Measurements from ENCODE around the gene CASQ1. TPM values are rescaled to one million over a fixed set of nuclear protein-coding genes. Genes with fewer than 3 reads are reported as not detected.

CASQ1 gene
- total RNA-seq, 1 donor from 2014 or later, result 0.16 TPM

- H3K27ac Mint-ChIP-seq, result peak overlapping the region; percentile 11
- no peak for DNase-seq (ENCODE audit: low spot score in 2 of 2, unreplicated experiment in 2 of 2)
- no peaks in the 10 kb centered on the region for H3K27me3 Mint-ChIP-seq (ENCODE audit: low read depth)
- no peak overlapping the region for H3K4me3 Mint-ChIP-seq
- no peaks in the 10 kb centered on the region for H3K9me3 Mint-ChIP-seq
- H3K36me3 Mint-ChIP-seq, result peaks cover 19% of the 10 kb centered on the region
- H3K4me1 Mint-ChIP-seq, result peaks cover 1% of the 10 kb centered on the region
- TF ChIP-seq CTCF (IDR thresholded peaks at IDR 0.05; ENCODE audit: unreplicated experiment), result no peak
Measured at GRCh38 chr1:160220301-160220700, 29.9 kb downstream of the CASQ1 start.

GRCh38 chr1:160221089-160221488, 30.7 kb downstream of the CASQ1 start:
- H3K4me1 Mint-ChIP-seq, result no peaks in the 10 kb centered on the region
- peaks cover 17% of the 10 kb centered on the region for H3K36me3 Mint-ChIP-seq
- no peak overlapping the region for H3K4me3 Mint-ChIP-seq
- no peak for DNase-seq (ENCODE audit: low spot score in 2 of 2, unreplicated experiment in 2 of 2)
- H3K27ac Mint-ChIP-seq, result no peak overlapping the region
- no peaks in the 10 kb centered on the region for H3K27me3 Mint-ChIP-seq (ENCODE audit: low read depth)
- TF ChIP-seq CTCF (IDR thresholded peaks at IDR 0.05; ENCODE audit: unreplicated experiment), result no peak
- H3K9me3 Mint-ChIP-seq, result no peaks in the 10 kb centered on the region

GRCh38 chr1:160222546-160222945, 32.2 kb downstream of the CASQ1 start:
- peaks cover 13% of the 10 kb centered on the region for H3K36me3 Mint-ChIP-seq
- TF ChIP-seq CTCF (IDR thresholded peaks at IDR 0.05; ENCODE audit: unreplicated experiment), result no peak
- no peak for DNase-seq (ENCODE audit: low spot score in 2 of 2, unreplicated experiment in 2 of 2)
- H3K27me3 Mint-ChIP-seq (ENCODE audit: low read depth), result no peaks in the 10 kb centered on the region
- no peak overlapping the region for H3K27ac Mint-ChIP-seq
- H3K4me3 Mint-ChIP-seq, result no peak overlapping the region
- no peaks in the 10 kb centered on the region for H3K4me1 Mint-ChIP-seq
- no peaks in the 10 kb centered on the region for H3K9me3 Mint-ChIP-seq

- DNase-seq (ENCODE audit: low spot score in 2 of 2, unreplicated experiment in 2 of 2), result no peak
- no peaks in the 10 kb centered on the region for H3K9me3 Mint-ChIP-seq
- H3K27ac Mint-ChIP-seq, result no peak overlapping the region
- peaks cover 24% of the 10 kb centered on the region for H3K36me3 Mint-ChIP-seq
- no peaks in the 10 kb centered on the region for H3K4me1 Mint-ChIP-seq
- H3K4me3 Mint-ChIP-seq, result no peak overlapping the region
- no peak for TF ChIP-seq CTCF (IDR thresholded peaks at IDR 0.05; ENCODE audit: unreplicated experiment)
- H3K27me3 Mint-ChIP-seq (ENCODE audit: low read depth), result no peaks in the 10 kb centered on the region
Measured at GRCh38 chr1:160224606-160225005, 34.2 kb downstream of the CASQ1 start.

GRCh38 chr1:160225345-160225744, 35.0 kb downstream of the CASQ1 start:
- Mint-ChIP-seq H3K27ac (no peak overlapping the region), H3K36me3 (peaks cover 25% of the 10 kb centered on the region)

More at GRCh38 chr1:160225345-160225744, 35.0 kb downstream of the CASQ1 start:
- no peaks in the 10 kb centered on the region for H3K27me3 Mint-ChIP-seq (ENCODE audit: low read depth)
- no peak overlapping the region for H3K4me3 Mint-ChIP-seq
- H3K9me3 Mint-ChIP-seq, result no peaks in the 10 kb centered on the region
- TF ChIP-seq CTCF (IDR thresholded peaks at IDR 0.05; ENCODE audit: unreplicated experiment), result no peak
- no peak for DNase-seq (ENCODE audit: low spot score in 2 of 2, unreplicated experiment in 2 of 2)
- no peaks in the 10 kb centered on the region for H3K4me1 Mint-ChIP-seq

All from mesothelial cell of epicardium (in vitro differentiated cells).